Uterus (tissue), 4 donors: ENCODE results near the gene TRIM61. TPM values are rescaled to one million over a fixed set of nuclear protein-coding genes. Genes with fewer than 3 reads are reported as not detected.

ENCODE experiments used
- DNase-seq, 2 donors: peaks; one replicate each; pipeline ENCODE4 v3.0.0-alpha.2; 2019 to 2020
- H3K27ac ChIP-seq, 2 donors: fragments of 200-600 bp; sonication (generic); 1 replicate in 1 of 2; 2 replicates in 1 of 2; pipeline ENCODE4 v1.5.1; 2016 to 2018
- H3K27me3 ChIP-seq, 2 donors: fragments of 200-600 bp; sonication (generic); one replicate each; pipeline ENCODE4 v1.5.1; 2018 to 2019; ENCODE audit warnings: control low read depth in 1 of 2
- H3K36me3 ChIP-seq, 2 donors: fragments of 200-600 bp; sonication (generic); one replicate each; pipeline ENCODE4 v1.5.1; 2019; ENCODE audit warnings: control low read depth in 1 of 2
- H3K4me1 ChIP-seq, 2 donors: fragments of 200-600 bp; sonication (generic); one replicate each; pipeline ENCODE4 v1.5.1; 2018 to 2019; ENCODE audit warnings: control low read depth in 1 of 2
- H3K4me3 ChIP-seq, 2 donors: fragments of 200-600 bp; sonication (generic); 1 replicate in 1 of 2; 2 replicates in 1 of 2; pipeline ENCODE4 v1.5.1; 2018 to 2019; ENCODE audit warnings: mild to moderate bottlenecking in 1 of 2
- H3K9me3 ChIP-seq, 2 donors: fragments of 200-600 bp; sonication (generic); one replicate each; pipeline ENCODE4 v1.5.1; 2019; ENCODE audit warnings: control low read depth in 1 of 2
- CTCF ChIP-seq, 4 experiments: fragments of 200-600 bp in 2 of 4; fragments of 450-650 bp in 2 of 4; sonication (generic) in 2 of 4; IDR thresholded peaks; one replicate each; pipeline ENCODE4 v1.5.1; 2016 to 2019; ENCODE audit warnings: antibody characterized with exemption in 4 of 4, mild to moderate bottlenecking in 2 of 4, moderate library complexity in 1 of 4
- POLR2A ChIP-seq, 2 donors: fragments of 450-650 bp; IDR thresholded peaks; one replicate each; pipeline ENCODE4 v1.6.1; 2016; ENCODE audit warnings: antibody characterized with exemption in 2 of 2, mild to moderate bottlenecking in 1 of 2, moderate library complexity in 1 of 2
- intact Hi-C: fragments of 100-400 bp; cut with DNase I; formaldehyde crosslinking; loops from one replicate; pipeline ENCODE4 v1.15.1; 2023; ENCODE audit warnings: low total_unique reads
- total RNA-seq, 4 donors: library from RNA; depleted of rRNA in 3 of 4; stranded (reverse); fragments of >200 nt in 3 of 4; gene quantifications; one replicate each; pipeline versions ENCODE4 v1.1.0 to v1.2.4, GENCODE V29; 2014 to 2023
- donor health status: DM: yes; HTN: yes; CAD: no.

TRIM61 gene
- total RNA-seq, 4 donors from 2014 or later: 0.27 to 4.1 TPM; not detected in 2

- intact Hi-C loops: no loop called here
Measured at GRCh38 chr4:165010991-165011390, 33.5 kb upstream of the TRIM61 start.

DNA sequence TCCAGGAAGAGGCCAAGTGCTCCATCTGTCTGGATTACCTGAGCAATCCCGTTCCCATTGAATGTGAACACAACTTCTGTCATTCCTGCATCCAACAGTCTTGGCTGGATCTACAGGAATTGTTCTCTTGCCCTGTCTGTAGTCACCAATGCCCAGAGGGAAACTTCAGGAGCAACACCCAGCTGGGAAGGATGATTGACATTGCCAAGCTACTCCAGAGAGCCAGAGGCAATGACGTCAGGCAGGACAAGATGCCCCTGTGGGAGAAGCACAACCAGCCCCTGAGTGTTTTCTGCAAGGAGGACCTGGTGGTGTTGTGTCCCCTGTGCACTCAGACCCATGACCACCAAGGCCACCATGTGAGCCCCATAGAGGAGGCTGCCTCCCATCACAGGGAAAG, 33.0 kb upstream of the TRIM61 start:
- H3K27ac ChIP-seq: no peak overlapping the region
- no peaks in the 10 kb centered on the region for H3K9me3 ChIP-seq
- H3K4me1 ChIP-seq: no peaks in the 10 kb centered on the region
- no peaks in the 10 kb centered on the region for H3K27me3 ChIP-seq
- H3K36me3 ChIP-seq: no peaks in the 10 kb centered on the region
- no peak for TF ChIP-seq CTCF (IDR thresholded peaks at IDR 0.05)
- no peak for TF ChIP-seq POLR2A (IDR thresholded peaks at IDR 0.05)
- intact Hi-C loops: no loop called here
- no peak overlapping the region for H3K4me3 ChIP-seq
- DNase-seq: no peak

More at GRCh38 chr4:165010991-165011390, 33.5 kb upstream of the TRIM61 start:
- TF ChIP-seq POLR2A (IDR thresholded peaks at IDR 0.05) (no peak), CTCF (IDR thresholded peaks at IDR 0.05) (no peak)
- no peaks in the 10 kb centered on the region for H3K36me3 ChIP-seq
- H3K27ac ChIP-seq: no peak overlapping the region
- H3K4me1 ChIP-seq: no peaks in the 10 kb centered on the region
- no peaks in the 10 kb centered on the region for H3K9me3 ChIP-seq
- no peak for DNase-seq
- no peaks in the 10 kb centered on the region for H3K27me3 ChIP-seq
- no peak overlapping the region for H3K4me3 ChIP-seq

GRCh38 chr4:165009493-165010227, 32.2 kb upstream of the TRIM61 start:
- intact Hi-C loops: no loop called here
- Histone ChIP-seq H3K4me3 (no peak overlapping the region), H3K36me3 (no peaks in the 10 kb centered on the region), H3K9me3 (no peaks in the 10 kb centered on the region), H3K27ac (no peak overlapping the region), H3K27me3 (no peaks in the 10 kb centered on the region), H3K4me1 (no peaks in the 10 kb centered on the region)
- TF ChIP-seq CTCF (IDR thresholded peaks at IDR 0.05): no peak
- no peak for TF ChIP-seq POLR2A (IDR thresholded peaks at IDR 0.05)
- no peak for DNase-seq

DNA sequence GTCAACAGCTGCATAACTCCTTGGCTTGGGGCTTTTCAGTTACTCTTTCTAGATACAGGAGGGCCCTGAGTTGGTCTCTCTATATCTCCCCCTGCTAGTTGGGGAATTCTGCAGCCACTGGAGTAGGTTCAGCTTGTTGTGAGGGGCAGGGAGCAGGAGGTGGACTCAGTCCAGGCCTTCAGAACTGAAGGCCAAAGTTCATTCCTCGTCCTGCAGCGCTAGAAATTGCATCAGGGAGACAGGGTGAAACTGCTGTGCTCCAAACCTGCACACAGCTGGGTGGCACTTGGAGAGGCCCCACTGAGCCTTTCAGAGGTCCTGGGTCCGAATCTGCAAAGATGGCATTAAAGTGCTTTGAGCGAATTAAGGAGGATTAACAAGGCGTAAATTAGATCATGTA, 29.4 kb upstream of the TRIM61 start:
- intact Hi-C loops: no loop called here
- no peak for DNase-seq
- no peaks in the 10 kb centered on the region for H3K4me1 ChIP-seq
- H3K36me3 ChIP-seq: no peaks in the 10 kb centered on the region
- no peak for TF ChIP-seq CTCF (IDR thresholded peaks at IDR 0.05)
- TF ChIP-seq POLR2A (IDR thresholded peaks at IDR 0.05): no peak
- no peak overlapping the region for H3K27ac ChIP-seq
- H3K9me3 ChIP-seq: no peaks in the 10 kb centered on the region
- no peak overlapping the region for H3K4me3 ChIP-seq
- H3K27me3 ChIP-seq: no peaks in the 10 kb centered on the region

DNA sequence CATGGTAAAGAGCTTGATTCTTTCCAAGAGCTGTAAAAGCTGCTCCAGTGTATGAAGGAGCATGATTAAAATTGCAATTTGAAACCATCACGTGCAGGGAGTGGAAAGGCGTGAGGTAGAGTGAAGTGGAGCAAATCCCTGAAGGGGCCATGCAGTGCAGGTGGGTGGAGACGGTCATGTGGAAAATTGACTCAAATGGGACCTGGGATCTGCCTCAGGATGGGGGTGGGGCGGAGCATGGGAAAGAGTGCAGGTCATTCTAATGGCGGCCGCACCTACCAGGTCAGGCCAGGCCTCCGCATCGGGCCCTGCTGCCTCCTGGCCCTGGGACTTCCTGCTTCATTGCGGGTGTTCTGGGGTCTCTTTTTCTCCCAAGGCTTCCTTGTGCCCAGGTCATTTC, 29.0 kb upstream of the TRIM61 start:
- DNase-seq: no peak
- intact Hi-C loops: no loop called here

More for the DNA sequence above, 29.0 kb upstream of the TRIM61 start:
- TF ChIP-seq CTCF (IDR thresholded peaks at IDR 0.05): no peak
- TF ChIP-seq POLR2A (IDR thresholded peaks at IDR 0.05): no peak
- Histone ChIP-seq H3K9me3 (no peaks in the 10 kb centered on the region), H3K36me3 (no peaks in the 10 kb centered on the region), H3K27ac (no peak overlapping the region), H3K27me3 (no peaks in the 10 kb centered on the region), H3K4me1 (no peaks in the 10 kb centered on the region), H3K4me3 (no peak overlapping the region)
